Endothelial cell of umbilical vein (primary cell): ENCODE measurements around the gene CYP4F3.

Source experiments
- CTCF ChIP-seq, 2 donors: IDR thresholded peaks; 1 replicate in 1 of 2; 2 replicates in 1 of 2; pipeline ENCODE4 v1.5.1; 2011; ENCODE audit warnings: low read length in 2 of 2, mild to moderate bottlenecking in 2 of 2, moderate library complexity in 2 of 2, control low read depth in 1 of 2, inconsistent platforms in 1 of 2, low read depth in 1 of 2; ENCODE audit not compliant: insufficient read depth in 1 of 2; ENCODE audit errors: extremely low read depth in 1 of 2
- EZH2 ChIP-seq: IDR thresholded peaks from 2 replicates; pipeline ENCODE4 v1.6.1; 2012; ENCODE audit warnings: borderline replicate concordance, low read depth, mild to moderate bottlenecking, moderate library complexity, low read length, inconsistent platforms; ENCODE audit not compliant: severe bottlenecking
- FOS ChIP-seq: IDR thresholded peaks from 2 replicates; pipeline ENCODE4 v1.6.1; 2011; ENCODE audit warnings: mild to moderate bottlenecking, low read length, moderate library complexity, borderline replicate concordance; ENCODE audit not compliant: insufficient read depth
- JUN ChIP-seq: IDR thresholded peaks from 2 replicates; pipeline ENCODE4 v1.6.1; 2011; ENCODE audit warnings: borderline replicate concordance, low read depth; ENCODE audit not compliant: insufficient read length, insufficient read depth
- MAX ChIP-seq: IDR thresholded peaks from 2 replicates; pipeline ENCODE4 v1.6.1; 2011; ENCODE audit not compliant: insufficient read depth, insufficient read length
- MYC ChIP-seq: IDR thresholded peaks from one replicate; pipeline ENCODE4 v1.6.1; 2011; ENCODE audit warnings: mild to moderate bottlenecking, low read depth, low read length
- POLR2A ChIP-seq: IDR thresholded peaks from 2 replicates; pipeline ENCODE4 v1.6.1; 2012; ENCODE audit warnings: low read depth, mild to moderate bottlenecking, control low read depth, low read length
- POLR2AphosphoS5 ChIP-seq: IDR thresholded peaks from 2 replicates; pipeline ENCODE4 v1.6.1; 2012; ENCODE audit warnings: low read depth, mild to moderate bottlenecking, control low read depth, low read length, moderate library complexity; ENCODE audit not compliant: insufficient read depth

- no peak for TF ChIP-seq CTCF (IDR thresholded peaks at IDR 0.05; ENCODE audit: extremely low read depth in 1 of 2, insufficient read depth in 1 of 2, low read depth in 1 of 2, low read length in 2 of 2)
- TF ChIP-seq EZH2: no peak
- TF ChIP-seq MAX: no peak
- TF ChIP-seq POLR2A: no peak
- TF ChIP-seq POLR2AphosphoS5: no peak
- no peak for TF ChIP-seq JUN
- no peak for TF ChIP-seq FOS
- no peak for TF ChIP-seq MYC
These were observed 2.7 kb downstream of the CYP4F3 start for GRCh38 chr19:15643387-15643786.
